Panc1 (cell line): ENCODE measurements around the gene FOXK1. TPM values are rescaled to one million over a fixed set of nuclear protein-coding genes. Genes with fewer than 3 reads are reported as not detected.

ENCODE experiments used
- ATAC-seq: fragments of 200-7000 bp; cut with Tn5 transposase; 2 replicates; pipeline ENCODE4 v1.9.1; 2020; ENCODE audit warnings: mild to moderate bottlenecking, moderate library complexity
- BruUV-seq: library from RNA; stranded (reverse); fragments of 400-500 nt; replicated peaks from 2 replicates; lab custom pipeline; 2021; lab: Mats Ljungman, UMichigan
- CTCF ChIA-PET: fragments of 300-600 bp; sonication (Branson Sonifier 250); formaldehyde crosslinking; loops from one replicate; lab custom pipeline; 2022; ENCODE audit warnings: antibody characterized with exemption; lab: Charles Lee
- POLR2A ChIA-PET: fragments of 300-600 bp; sonication (Branson Sonifier 250); formaldehyde crosslinking; loops from one replicate; lab custom pipeline; 2022; ENCODE audit warnings: antibody characterized with exemption; lab: Charles Lee
- DNase-seq: peaks from one replicate; pipeline ENCODE4 v3.0.0-alpha.2; 2010; ENCODE audit warnings: low read depth, low spot score
- H3K27ac ChIP-seq: 2 replicates; pipeline ENCODE4 v1.5.1; 2011; ENCODE audit warnings: mild to moderate bottlenecking, low read length, inconsistent platforms
- H3K27me3 ChIP-seq: fragments of 200-500 bp; sonication (Bioruptor generic); 2 replicates; pipeline ENCODE4 v1.6.0; 2014; ENCODE audit warnings: low read length, inconsistent platforms; ENCODE audit not compliant: control insufficient read depth, insufficient read depth
- H3K36me3 ChIP-seq: fragments of 200-500 bp; sonication (Bioruptor generic); 2 replicates; pipeline ENCODE4 v1.5.1; 2014; ENCODE audit warnings: inconsistent platforms, mild to moderate bottlenecking, low read length, moderate library complexity; ENCODE audit not compliant: control insufficient read depth, insufficient read depth
- H3K4me1 ChIP-seq: 2 replicates; pipeline ENCODE4 v1.5.1; 2011; ENCODE audit warnings: inconsistent platforms, mild to moderate bottlenecking, low read length, moderate library complexity; ENCODE audit not compliant: control insufficient read depth, insufficient read depth
- H3K4me3 ChIP-seq, 2 experiments: 2 replicates each; pipeline ENCODE4 v1.5.1; 2011 to 2012; ENCODE audit warnings: low read depth in 2 of 2, low read length in 2 of 2, mild to moderate bottlenecking in 2 of 2, inconsistent platforms in 1 of 2, moderate library complexity in 1 of 2
- H3K9me3 ChIP-seq: fragments of 200-500 bp; sonication (Bioruptor generic); 2 replicates; pipeline ENCODE4 v1.5.1; 2014; ENCODE audit warnings: low read depth, mild to moderate bottlenecking, inconsistent platforms, low read length, moderate library complexity; ENCODE audit not compliant: control insufficient read depth, insufficient read depth
- CTCF ChIP-seq: fragments of 450-650 bp; IDR thresholded peaks from 2 replicates; pipeline ENCODE4 v1.5.1; 2017; ENCODE audit warnings: mild to moderate bottlenecking
- POLR2AphosphoS5 ChIP-seq: IDR thresholded peaks from 2 replicates; pipeline ENCODE4 v1.6.1; 2012; ENCODE audit warnings: mild to moderate bottlenecking, low read depth, low read length, moderate library complexity
- REST ChIP-seq, 2 experiments: IDR thresholded peaks; 2 replicates each; pipeline ENCODE4 v1.6.1; 2011 to 2012; ENCODE audit warnings: low read depth in 2 of 2, control low read depth in 1 of 2, low read length in 1 of 2, mild to moderate bottlenecking in 1 of 2, moderate library complexity in 1 of 2; ENCODE audit not compliant: insufficient read depth in 1 of 2
- SIN3A ChIP-seq: IDR thresholded peaks from 2 replicates; pipeline ENCODE4 v1.6.1; 2012; ENCODE audit warnings: low read depth, mild to moderate bottlenecking, low read length, moderate library complexity, borderline replicate concordance; ENCODE audit not compliant: insufficient read depth
- TCF7L2 ChIP-seq: IDR thresholded peaks from 2 replicates; pipeline ENCODE4 v1.6.1; 2011; ENCODE audit warnings: mild to moderate bottlenecking, low read depth, low read length, inconsistent platforms
- in situ Hi-C: cut with HindIII; loops from 2 replicates; pipeline ENCODE4 v1.10.0; 2016; ENCODE audit warnings: low sequenced_read_pairs, low pct_unique_long_range_greater_than_20kb
- intact Hi-C: fragments of 100-400 bp; cut with micrococcal nuclease; formaldehyde crosslinking; loops from one replicate; pipeline ENCODE4 v1.10.0; 2022; ENCODE audit not compliant: unreplicated experiment
- total RNA-seq: library from RNA; stranded (reverse); gene quantifications from one replicate; pipeline ENCODE4 v1.2.1, GENCODE V29; 2021; ENCODE audit not compliant: unreplicated experiment

FOXK1 gene
- total RNA-seq, 1 experiment from 2014 or later: 72.7 TPM

- ChIA-PET CTCF (no interaction called here), POLR2A (no interaction called here)
- H3K27me3 ChIP-seq: no peaks in the 10 kb centered on the region
- BruUV-seq: no TSS peak
- H3K9me3 ChIP-seq: no peaks in the 10 kb centered on the region
- ATAC-seq: no peak
- no peak for TF ChIP-seq POLR2AphosphoS5
- no peak for TF ChIP-seq REST (IDR thresholded peaks at IDR 0.05; ENCODE audit: insufficient read depth in 1 of 2, low read depth in 2 of 2, low read length in 1 of 2)
- TF ChIP-seq SIN3A: no peak
- no peak for TF ChIP-seq CTCF
- TF ChIP-seq TCF7L2: no peak
- no peak for DNase-seq
- intact Hi-C loops: no loop called here
- in situ Hi-C loops: no loop called here
- no peak overlapping the region for H3K4me3 ChIP-seq
- H3K27ac ChIP-seq: no peak overlapping the region
- H3K36me3 ChIP-seq: no peaks in the 10 kb centered on the region
- H3K4me1 ChIP-seq: peaks cover 11% of the 10 kb centered on the region
Observed at GRCh38 chr7:4714161-4714700, 32.1 kb downstream of the FOXK1 start.

- no peaks in the 10 kb centered on the region for H3K36me3 ChIP-seq
- ChIA-PET POLR2A (no interaction called here), CTCF (no interaction called here)
- ATAC-seq (no peak), DNase-seq (no peak)
- no TSS peak for BruUV-seq
- no peak for TF ChIP-seq REST (IDR thresholded peaks at IDR 0.05; ENCODE audit: insufficient read depth in 1 of 2, low read depth in 2 of 2, low read length in 1 of 2)
- H3K4me3 ChIP-seq: no peak overlapping the region
- no peaks in the 10 kb centered on the region for H3K27me3 ChIP-seq
- intact Hi-C loops (no loop called here), in situ Hi-C loops (no loop called here)
- peaks cover 11% of the 10 kb centered on the region for H3K4me1 ChIP-seq
- H3K9me3 ChIP-seq: no peaks in the 10 kb centered on the region
- H3K27ac ChIP-seq: no peak overlapping the region
Observed at GRCh38 chr7:4714767-4715409, 32.8 kb downstream of the FOXK1 start.
